Islet precursor cell (in vitro differentiated cells): Measurements from ENCODE around the gene ULK4.

Experiments used
- DNase-seq: peaks from one replicate; pipeline ENCODE4 v3.0.0-alpha.2; 2018

ULK4 gene

DNA sequence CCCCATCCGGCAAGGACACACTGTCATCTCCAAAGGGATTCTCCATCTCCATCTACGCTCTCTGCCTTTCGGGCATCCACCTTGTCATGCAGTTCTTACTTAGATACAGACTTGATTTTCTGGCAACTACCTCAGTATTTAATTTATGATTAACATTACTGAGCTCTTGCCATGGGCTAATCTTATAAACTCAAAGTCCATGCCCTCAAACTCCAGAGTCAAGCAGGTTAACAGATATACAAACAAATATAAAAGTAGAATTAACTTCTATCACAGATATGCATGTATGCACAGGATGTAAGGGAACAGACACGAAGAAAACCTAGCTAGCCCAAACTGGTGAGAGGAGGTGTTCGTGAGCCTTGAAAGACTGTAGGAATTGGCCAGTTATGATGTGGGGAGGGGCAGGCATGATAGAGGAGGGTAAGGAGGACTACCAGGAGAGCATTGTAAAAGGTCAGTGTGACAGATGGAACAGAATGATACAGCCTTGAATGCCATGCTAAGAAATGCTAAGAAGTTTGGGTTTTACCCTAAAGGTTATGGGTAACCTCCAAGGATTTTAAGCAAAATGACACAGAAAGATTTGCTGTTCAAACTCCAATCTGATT is 334.3 kb downstream of the ULK4 start:
- no peak for DNase-seq

DNA sequence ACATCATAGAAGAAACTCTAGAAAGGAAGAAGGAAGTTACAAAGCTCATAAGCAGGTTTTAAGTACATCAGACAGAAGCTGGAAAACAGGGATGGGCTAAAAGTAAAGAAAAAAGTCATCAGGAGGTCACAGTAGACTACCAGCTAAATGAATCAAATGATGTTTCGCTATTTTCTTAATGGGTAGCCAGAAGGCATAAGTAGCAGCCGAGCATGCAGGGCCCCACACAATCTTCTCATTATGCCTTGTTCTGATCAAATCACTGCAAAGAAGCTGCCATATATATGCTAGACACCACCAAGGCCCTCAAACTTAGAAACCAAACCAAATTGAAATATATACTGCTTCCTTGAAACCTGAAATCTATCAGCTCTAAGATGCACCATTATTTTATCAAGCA is 349.1 kb downstream of the ULK4 start:
- no peak for DNase-seq

DNA sequence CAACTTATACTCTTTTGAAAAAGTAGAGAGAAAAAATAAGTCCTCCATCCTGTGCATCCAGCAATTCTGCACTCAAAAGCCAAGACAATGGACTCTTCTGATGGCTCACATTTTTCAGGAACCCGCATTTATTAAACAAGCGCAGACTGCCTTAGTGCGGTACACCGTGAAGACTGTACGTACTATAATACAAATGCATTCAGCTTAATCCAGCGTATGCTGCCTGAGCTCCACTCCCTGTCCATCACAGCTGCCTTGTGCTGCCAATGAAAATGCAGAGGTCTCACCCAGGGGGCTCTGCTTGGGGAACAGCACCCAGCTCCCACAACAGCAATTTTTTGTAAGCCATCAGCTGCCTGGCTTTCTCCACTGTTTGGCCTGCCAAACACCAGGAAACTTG is 350.9 kb downstream of the ULK4 start:
- no peak for DNase-seq

DNA sequence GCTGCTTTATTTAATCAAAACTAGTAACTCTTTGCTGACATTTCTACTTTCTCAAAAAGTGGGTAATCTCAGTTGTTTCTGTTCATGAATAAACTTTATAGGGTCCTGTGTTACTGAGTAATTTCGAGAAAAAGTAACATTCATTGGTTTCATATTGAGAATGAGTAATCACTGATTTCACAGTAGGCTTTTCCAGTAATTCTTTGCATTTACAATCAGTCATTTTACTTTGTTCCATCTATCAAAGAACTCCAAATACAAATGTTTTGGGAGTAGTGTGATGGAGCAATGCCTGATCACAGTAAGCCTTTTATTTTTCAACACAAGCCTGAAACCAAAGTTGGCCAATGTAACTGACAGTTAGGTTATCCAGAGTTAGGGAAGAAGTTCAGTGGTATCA is 353.6 kb downstream of the ULK4 start:
- no peak for DNase-seq

DNA sequence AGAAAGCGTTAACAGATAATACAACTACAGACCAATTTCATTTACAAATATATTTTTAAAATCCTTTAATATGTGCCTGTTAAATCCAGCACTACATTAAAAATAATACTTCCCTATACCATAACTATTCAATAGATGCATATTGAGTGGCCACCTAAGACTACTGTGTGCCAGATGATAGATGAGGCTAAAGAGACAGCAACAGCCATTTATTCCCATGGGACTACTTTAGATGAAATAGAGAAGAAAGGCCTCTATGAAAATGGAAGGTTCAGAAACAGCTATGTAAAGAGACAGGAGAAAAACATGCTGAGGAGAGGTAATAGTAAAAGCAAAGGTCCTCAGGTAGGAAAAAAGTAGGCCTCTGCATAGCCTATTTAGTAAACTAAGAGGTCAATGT is 358.1 kb downstream of the ULK4 start:
- no peak for DNase-seq

DNA sequence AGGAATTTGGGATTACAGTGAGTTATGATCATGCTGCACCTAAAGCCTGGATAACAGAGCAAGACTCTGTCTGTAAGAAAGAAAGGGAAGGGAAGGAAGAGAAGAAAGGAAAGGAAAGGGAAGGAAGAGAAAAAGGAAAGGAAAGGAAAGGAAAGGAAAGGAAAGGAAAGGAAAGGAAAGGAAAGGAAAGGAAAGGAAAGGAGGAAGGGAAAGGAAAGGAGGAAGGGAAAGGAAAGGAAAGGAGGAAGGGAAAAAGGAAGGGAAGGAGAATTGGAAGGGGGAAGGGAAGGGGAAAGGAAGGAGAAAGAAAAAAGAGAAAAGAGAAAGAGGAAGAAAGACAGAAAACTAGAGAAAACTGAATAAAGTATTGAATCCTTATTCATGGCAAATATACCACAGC is 359.8 kb downstream of the ULK4 start:
- no peak for DNase-seq

DNA sequence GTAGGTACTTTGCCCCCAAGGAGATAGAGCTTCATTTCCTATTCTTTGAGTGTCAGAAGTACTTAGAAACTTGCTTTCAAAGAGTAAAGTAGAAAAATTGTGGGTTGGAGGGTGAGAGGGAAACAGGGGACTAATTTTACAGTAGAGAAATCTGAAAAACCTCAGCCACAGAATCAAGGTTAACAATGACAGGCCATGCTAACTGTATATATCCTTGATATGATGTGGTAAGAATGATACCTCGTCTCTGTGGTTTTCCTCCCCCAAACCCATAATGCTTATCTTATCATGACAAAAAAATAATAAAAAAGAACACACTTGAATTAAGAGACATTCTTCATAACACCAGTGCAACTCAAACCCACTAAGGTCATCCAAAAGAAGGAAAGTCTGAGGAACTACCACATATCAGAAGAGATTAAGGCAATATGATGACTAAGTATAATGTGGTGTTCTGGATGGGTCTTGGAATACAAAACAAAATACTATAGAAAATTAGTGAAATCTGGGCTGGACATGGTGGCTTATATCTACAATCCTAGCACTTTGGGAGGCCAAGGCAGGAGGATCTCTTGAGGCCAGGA is 360.4 kb downstream of the ULK4 start:
- DNase-seq = no peak

DNA sequence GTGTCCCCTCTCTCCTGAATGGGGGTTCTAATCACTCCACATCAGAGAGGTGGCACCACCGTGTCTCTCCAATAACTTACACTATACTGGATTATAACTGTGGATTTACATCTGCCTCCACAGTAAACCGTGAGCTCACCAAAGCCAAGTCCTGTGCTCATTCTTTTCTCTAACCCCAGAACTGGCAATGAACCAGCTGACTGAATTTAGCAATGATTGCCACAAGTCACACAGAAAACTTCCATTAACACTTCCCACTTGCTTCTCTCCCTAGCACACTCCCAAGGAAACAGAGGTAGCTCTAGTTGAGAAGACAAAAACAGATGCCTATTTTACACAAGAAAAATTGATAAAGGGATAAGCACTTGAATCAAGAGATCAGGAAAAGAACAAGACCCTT is 361.3 kb downstream of the ULK4 start:
- DNase-seq = no peak

DNA sequence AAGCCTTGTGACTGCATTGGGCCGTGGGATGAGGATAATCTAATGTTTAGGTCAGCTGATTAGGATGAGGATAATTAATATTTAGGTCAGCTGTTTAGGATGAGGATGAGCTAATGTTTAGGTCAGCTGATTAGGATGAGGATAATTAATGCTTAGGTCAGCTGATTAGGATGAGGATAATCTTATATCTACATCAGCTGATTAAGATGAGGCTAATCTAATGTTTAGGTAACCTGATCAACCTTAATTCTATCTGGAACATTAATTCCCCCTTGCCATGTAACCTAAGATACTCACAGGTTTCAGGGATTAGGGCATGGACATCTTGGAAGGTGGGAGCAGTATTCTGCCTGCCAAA is 362.8 kb downstream of the ULK4 start:
- DNase-seq = no peak

DNA sequence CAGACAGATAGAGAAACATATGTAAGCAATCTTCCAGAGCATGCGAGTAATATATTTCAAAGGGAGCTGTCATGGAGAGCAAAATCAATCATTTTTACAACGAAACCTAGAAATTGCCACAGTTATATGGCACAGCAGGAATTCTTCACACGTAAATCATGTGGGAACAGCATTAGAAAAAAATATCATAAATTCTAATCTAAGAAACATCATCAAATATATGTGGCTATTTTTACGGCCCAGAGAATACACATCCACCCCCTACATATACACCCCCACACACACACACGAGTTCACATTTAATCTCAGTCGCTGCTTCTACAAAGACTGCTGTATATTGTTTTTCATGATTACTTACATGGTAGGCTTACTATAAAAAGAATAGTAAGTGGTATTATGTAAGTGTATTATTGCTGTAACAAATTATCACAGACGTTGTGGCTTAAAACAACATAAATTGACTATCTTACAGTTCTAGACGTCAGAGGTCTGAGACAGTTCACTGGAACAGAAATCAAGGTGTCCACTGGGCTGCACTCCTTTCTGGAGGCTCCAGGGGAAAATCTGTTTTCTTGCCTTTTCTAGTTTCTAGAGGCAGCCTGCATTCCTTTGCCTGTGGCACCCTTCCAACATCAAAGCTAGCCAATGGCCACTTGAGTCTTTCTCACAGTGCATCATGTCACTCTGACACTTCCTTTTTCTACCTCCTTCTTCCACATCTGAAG is 363.3 kb downstream of the ULK4 start:
- DNase-seq = no peak

DNA sequence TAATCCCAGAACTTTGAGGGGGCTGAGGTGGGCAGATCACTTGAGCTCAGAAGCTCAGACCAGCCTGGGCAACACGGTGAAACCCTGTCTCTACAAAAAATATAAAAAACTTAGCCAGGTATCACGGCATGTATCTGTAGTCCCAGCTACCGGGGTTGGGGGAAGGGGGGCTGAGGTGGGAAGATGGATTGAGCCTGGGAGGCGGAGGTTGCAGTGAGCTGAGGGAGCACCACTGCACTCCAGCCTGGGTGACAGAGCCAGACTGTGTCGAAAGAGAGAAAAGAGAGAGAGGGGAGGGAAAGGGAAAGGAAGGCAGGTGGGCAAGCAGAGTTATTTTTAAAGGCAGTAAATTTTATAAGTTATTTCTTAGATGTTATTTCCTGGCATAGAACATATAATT is 368.1 kb downstream of the ULK4 start:
- DNase-seq = no peak

DNA sequence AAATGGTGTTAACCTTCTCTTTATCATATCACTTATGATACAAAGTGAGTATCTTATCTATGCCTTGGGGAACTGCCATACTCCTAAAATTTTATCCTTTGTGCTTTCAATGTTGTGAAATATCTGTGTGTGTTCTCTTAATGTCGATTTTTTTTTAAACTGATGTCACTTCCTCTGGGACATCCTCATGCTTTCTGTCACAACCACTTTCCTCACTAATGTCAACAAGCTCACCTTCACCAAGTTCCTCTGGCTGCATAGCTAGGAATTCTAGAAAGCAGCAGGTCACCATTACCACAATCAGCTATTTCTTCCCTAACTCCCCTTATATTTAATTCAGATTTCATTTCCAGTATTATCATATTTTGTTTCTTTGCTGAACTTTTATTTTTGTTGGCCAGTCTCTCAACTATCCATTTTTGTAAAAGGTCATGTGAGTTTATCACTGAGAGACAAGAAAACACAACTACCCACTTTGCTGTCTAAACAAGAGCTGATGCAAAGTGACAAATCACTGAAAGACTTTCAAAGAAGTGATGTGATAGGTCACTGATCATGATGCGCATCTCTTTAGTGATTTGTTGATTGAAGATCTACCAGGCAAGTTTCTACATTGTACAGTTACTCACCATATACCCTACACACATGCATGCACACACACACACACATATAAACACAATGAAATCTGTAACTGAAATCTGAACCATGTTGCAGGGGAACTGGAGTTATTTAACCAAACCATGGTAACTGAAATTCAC is 369.0 kb downstream of the ULK4 start:
- no peak for DNase-seq

DNA sequence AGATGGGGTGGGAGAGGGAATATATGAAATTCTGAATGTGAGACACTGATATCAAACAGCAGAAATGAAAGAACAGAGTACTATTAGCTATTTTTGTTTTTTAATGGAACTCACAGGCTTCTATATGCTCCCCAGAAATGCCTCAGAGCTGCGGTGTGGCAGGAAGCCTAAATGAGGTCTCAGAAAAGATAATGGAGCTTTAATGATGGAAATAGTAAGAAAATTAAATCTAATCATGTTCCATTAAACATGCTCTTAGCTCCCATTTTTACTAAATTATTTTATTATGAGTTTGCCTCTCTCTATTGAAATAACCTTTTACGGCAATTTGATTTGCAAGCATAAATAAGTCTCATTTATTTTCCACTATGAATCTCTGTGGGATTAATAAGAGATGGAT is 378.9 kb downstream of the ULK4 start:
- DNase-seq = no peak

DNA sequence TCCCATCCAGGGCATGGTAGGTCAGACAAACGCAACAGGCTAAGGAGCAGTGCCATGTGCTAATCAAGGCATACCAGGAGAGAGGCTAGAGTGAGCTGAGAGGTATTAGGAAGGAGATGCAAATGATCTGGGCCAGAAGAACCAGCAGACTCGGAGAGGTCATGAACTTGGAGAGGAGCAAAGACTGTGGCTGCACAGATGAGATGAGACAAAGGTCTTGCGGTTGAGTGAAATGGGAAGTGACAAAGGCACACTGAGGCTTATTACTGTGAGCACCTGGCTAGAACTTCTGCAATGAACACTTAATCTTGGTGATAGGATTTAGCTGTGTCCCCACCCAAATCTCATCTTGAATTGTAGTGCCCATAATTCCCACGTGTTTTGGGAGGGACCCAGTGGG is 380.2 kb downstream of the ULK4 start:
- DNase-seq = no peak

DNA sequence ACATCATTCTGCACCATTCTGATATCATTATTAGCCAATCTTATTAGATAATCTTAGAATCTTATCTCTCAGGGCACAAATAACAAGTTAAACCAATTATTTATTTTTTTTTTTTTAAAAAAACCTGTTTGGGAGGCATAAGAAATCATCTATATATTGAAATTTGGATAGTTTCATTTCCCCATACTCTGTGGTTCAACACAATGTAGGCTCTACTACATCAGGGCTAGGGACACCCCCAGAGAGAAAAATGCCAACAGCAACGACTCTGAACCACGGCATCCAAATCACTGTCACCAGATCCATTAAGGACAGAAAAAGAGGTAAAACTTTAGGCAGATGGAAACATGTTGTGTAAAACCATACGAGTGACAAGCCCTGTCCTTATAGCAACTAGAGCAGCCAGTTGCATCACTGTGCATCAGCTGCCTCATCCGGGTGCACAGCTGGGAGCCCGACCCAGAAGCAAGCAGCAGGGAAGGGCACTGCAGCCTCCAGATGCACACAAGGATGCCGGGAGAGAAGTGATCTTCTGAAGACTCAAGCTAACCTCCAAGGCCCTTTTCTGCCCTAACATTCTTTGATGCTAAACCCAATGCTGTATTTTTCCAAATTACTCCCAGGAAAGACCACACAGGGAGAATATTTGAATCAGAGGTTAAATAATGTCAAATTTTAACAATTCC is 381.5 kb downstream of the ULK4 start:
- no peak for DNase-seq

DNA sequence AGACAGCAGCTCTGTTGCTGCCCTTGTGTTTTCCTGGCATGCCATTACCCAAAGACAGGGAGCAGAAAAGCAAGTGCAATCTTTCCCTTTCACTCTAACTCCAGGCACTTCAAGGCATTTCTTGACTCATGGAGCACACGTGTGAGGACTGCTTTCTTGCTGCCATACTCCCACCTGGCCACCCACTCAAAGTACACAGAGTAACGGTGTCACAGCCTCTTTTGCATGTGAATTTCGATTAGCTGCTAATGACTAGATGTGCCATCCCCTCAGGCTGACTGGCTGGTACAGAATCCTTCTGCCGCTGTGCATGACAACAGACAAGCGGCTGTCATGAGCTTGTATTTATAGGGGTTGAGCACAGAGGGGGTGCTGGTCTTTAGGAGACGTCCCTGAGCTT is 382.0 kb downstream of the ULK4 start:
- no peak for DNase-seq

DNA sequence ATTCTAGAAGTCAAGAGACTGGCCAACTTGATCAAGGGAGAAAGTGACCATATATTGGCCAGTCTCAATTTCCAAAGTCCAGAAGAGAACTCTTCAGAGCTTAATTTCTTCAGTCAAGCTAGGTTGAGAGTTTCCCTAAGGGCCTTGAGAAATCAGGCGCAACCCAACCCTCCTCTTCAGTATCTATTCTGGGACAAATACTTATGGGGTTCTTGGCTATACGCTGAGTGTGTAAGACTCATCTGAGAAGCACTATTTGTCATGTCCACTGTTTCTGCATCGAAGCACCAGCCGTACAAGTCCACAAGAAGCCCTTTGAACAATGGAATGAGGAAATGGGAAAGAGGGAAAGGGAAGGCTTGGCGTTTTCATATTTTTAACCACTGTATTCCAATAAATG is 383.1 kb downstream of the ULK4 start:
- no peak for DNase-seq

DNA sequence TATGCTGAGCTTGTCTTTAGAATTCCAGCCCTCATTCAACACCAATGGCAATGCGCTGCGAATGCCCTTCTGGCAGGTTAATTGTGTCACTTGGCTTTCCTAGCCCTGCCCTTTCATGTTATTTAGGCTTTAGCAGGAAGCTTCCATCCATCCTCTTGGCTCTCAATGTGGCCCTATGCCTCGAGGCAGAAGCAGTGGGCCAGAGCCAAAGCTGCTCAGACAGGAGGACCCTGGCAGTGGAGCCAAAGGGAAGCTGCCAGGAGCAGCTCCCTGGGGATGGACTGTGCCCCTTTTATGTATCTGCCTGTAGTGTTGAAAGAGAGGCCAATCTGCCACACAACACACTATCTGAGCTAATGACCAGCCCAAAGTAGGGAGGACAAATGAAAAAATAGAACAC is 386.2 kb downstream of the ULK4 start:
- DNase-seq = no peak

DNA sequence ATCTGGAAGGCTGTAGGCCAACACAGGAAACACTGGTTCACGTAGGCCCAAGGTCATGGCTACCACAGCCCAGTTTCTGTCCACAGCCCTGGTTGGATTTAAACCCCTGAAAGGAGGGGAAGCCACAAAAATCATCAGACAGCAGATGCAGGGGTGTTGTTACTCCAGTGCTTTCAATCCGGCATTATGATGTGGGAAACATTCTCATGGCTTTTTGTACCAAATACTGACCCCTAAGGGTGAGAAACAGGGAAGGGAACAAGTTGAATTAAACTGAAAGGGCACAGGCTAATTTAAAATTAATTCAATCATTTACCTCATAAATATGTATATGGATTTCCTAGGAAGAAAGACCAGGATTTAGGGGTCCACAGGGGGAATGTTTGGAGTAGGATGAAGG is 387.0 kb downstream of the ULK4 start:
- no peak for DNase-seq

DNA sequence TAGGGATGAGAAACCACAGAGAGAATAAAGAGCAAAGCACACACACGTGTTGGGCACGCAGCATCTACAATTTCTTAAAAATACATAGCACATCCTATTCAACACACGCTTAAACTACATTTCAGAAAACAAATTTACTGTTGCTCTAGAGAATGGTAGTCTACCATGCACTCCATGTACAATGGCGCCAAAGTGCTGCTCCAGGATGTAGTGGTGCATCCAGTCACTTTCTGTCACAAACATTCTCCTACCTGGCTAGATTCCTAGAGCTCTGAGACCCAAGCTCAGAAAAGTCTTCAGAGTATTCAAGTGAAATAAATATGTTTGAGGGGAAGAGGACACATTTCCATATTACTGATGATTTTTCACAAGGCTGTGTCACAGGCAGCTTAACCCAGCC is 388.3 kb downstream of the ULK4 start:
- no peak for DNase-seq

DNA sequence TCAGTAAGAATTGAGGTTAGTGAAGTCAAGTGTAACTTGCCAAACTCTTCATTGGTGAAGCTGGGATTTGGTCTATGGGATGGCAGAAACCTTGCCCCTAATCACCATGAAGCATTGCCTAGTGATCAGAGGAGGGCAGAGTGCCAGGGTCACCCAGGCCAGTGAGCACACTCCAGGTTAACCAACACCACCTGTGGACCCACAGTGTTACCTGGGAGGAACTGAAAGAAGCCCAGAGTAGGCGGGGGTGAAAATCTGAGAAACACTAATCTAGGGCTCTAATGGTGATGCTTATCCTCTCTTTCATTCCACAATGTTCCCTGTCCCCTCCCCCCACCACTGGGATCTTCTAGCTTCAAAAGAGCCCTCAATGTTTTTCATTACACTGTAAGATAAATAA is 389.8 kb downstream of the ULK4 start:
- DNase-seq = no peak

DNA sequence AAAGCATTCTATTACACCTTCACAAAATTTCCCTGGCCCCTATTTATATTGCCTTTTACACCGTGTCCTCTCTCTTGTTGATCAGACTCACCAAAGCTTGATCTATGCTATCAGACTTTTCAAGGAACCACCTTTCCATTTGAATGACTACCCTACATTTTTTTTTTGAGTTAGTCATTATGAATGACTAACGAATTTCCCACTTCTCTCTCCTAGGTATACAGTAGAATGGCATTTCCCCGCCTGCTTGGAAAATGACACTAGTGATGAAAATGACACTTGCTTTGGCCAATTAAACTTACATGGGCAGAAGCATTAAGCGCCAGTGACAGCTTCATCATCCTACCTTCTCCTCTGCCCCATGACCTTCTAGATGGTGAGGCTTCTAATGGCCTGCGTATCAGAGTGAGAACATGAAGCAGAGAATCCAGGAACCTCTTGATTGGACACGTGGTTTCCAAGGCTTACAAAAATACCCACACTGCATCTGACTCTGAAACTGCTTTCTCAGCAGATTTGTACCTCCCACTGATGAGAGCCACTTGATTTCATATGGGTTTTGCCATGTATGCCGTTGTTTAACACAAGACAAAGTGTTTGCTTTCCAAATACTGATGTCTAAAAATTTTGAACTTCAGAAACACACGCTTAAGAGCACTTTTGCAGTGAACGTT is 392.1 kb downstream of the ULK4 start:
- DNase-seq = no peak

DNA sequence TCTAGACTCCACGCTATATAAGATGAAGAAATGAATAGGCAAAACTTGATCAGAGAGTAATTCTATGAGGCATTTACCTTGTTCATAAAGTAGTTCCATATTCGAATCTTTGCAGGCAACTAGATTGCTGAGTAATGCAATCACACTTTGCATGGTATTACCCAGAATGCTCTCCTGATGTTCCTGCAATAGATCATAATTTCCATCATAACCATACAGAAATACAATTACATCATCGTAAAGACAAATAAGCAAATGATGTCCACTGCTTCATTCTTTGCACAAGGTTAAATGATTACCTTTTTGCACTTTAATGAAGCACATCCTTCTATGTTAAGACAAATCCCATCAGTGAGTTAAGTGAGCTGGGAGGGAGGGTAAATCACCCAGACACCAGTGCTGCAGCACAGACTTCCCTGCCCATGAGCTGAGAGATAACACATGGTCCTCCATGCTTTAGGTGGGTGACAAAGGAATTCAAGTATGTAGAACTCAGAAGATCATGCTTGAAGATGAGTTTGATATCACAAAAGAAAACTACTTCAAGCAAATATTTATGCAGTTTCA is 395.9 kb downstream of the ULK4 start:
- no peak for DNase-seq
